Colon (tissue), 2 donors: ENCODE measurements around the gene LEMD1.
"Not testable (repeated sequence)": the region's sequence is repeated elsewhere in the genome, so short reads cannot be mapped to it uniquely, and the experiment has no call there.

Source experiments
- FAIRE-seq: peaks from 2 replicates; lab custom pipeline; 2012; peaks lifted over from hg19 to GRCh38; lab: Jason Lieb, UNC
- donor health status: control.
- donor health status: control.

The LEMD1 gene

DNA sequence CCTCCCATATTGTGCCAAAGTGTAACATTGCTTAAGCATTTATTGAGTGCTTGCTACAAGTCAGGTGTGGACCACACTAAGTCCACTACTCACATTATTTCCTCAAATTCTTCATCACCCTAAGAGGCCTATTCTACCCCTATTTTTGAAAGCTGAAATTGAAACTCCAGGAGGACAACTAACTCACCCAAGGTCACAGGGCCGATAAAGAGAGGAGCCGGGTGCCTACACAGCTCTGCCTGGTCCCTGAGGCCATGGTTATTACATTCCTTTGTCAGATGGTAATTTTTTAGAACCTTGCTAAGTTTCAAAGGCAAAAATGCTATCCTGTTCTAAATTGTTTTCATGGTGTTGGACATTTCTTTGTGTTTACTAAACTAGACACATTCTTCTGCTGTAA, 41.0 kb downstream of the LEMD1 start:
- FAIRE-seq: no peak

DNA sequence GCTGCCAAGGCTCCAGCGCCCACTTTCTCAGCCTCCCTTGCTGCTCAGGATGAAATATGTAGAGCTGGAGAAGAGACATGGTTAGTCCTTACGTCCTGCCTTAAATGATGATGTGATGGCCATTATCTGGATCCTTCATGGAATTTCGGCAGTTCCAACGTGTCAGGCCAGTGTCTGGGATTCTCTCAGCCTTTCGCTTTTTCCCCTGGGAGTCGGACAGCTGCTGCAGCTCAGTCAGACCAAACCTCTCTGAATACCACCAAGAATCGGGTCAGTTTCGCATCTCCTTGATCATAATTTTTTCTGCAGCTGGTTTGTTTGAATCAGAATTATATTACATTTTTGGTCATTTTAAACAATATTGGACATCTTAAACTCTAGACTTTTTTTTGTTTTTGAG, 42.8 kb downstream of the LEMD1 start:
- no peak for FAIRE-seq

DNA sequence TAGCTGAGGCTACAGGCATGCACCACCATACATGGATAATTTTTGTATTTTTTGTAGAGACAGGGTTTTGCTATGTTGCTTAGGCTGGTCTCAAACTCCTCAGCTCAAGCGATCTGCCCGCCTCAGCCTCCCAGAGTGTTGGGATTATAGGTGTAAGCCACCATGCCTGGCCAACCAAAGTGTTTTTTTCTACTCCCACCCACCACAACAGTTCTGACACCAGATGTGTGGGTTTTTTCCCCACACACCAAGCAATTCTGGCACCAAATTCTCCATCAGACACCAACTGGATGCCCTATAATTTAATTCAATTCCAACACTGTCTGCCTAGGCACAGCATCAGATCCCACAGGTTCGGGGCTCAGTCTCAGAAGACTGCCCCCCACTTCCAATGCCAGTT, 44.5 kb downstream of the LEMD1 start:
- FAIRE-seq: no peak

DNA sequence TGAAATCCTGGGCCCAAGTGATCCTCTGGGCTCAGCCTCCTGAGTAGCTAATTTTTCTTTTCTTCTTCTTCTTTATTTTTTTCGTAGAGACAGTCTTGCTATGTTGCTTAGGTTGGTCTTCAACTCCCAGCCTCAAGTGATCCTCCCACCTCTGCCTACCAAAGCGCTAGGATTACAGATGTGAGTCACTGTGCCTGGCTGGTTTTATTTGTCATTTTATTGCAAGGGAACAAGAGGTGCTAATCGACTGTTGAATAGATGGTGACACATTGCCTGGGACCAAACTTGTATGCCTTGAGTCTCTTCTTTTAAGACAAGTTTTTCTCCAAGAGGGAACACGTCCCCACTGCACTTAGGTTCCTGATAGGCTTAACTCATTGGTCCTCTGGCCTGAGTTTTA, 45.1 kb downstream of the LEMD1 start:
- FAIRE-seq: no peak

DNA sequence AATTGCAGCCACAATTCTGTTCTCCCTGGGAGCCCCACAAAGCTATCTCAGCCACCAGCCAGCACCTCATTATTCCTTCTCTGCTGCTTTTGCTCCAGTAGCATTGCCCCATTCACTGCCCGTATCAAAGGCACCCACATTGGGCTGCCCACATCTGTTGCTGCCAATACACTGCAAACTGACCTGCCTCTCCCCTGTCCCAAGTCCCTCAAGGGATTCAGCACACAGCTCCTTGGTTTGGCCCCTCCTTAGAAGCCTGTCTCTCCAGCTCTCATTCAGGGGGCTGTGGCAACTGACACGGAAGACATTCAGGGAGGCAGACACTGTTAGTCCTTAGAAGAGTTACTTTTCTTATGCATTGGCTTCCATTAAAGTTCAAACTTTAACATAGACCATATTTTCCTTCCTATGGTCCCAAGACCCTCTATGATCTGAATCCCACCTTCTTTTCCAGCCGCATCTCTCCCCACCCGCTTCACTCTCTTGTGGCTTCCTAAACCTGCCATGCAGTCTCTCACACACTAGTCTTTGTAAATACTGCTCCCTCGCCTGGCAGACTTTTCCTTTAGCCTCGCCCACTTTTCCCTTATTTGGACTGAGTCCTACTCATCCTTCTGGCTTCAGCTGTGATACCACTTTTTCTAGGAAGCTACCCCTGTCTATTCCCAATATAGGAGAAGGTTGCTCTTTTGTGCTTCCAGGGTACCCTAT, 45.9 kb downstream of the LEMD1 start:
- no peak for FAIRE-seq

DNA sequence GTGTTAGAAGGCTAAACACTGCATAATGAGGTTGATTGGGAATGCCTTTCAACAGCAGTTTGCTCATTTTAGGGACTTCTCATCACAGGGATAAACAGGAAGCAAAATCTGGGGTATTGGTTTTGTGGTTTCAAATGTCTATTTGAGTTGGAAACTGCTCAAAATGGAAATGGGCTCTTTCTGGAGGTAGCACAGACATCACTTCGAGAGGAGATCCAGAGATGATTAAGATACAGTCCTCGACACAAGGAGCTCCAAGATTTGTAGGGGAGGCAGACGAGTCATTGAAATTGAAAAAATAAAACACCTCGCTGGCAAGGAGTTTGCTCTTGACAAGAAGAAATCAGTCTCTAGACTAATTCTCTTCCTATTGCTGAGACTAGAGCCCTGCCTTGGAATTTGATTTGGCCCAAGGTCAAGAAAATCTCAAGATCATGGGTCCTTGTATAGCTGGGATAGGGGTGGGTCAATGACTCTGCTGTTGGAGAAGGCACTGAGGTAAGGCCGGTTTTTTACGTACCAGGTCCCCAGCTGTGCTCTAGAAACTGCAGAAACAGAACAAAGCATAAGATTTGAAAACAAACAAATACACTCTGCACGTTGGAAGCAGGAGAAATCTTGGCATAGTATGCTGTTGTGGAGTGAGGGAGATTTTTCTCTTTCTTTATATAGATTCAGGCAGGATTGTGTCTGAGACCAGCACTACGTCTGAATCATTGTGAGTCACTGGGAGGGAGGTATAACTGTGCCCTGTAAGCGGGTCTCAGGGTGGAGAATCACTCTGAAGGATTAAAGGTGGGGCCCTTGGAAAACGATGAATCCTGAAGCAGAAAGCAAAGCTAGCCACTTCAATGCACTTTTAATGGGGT, 47.4 kb downstream of the LEMD1 start:
- FAIRE-seq: no peak

DNA sequence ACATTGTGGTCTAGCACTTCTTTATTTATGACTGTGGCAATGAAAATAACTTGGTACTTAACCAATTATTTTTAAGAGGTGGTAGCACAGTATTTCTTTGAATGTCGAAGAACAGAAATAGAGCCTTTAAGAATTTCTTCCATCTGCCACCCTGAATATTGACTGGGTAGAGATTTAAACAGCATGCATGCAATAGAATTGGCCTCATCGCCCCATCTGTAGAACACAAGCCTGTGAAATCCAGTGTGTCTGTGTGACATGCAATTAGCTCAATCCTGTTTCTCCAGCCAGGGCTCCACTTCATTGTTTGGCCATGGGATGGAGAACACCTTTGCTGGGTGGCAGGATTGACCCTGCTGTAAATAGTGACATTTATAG, 48.1 kb downstream of the LEMD1 start:
- no peak for FAIRE-seq

DNA sequence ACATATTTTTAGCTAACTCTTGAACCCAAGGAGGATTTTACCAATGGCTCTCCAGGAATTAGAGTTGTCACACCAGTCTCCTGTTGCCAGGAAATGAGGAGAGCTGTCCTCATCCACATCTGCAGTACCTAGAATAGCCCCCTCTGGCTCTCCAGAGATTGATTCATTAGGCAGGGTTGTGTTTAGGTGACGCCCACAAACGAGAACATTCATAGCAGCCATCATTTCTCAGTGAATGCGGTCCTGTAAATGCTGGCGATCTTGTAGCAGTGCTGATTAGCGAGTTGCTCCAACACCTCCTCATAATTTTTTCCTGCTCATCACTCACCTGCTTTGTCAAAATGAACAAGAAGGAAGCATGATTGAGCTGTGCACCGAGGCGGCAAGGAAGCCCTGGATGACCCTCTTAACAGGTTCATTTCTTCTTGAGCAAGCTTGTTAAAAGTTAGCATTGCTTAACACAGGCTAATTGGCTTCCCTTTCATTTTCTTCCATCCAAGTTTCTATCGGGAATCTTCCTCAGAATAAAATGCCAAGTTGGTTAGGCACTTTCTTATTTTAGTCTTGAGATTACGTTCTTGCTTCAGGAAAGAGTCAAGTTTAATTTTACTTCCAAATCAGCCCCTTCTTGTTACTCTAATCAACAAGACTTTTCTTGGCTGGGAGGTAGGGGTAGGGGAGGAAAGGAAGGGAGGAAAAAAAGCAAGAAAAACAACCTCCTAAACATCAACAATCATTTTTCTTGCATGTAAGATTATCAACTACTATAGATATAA, 48.6 kb downstream of the LEMD1 start:
- no peak for FAIRE-seq

DNA sequence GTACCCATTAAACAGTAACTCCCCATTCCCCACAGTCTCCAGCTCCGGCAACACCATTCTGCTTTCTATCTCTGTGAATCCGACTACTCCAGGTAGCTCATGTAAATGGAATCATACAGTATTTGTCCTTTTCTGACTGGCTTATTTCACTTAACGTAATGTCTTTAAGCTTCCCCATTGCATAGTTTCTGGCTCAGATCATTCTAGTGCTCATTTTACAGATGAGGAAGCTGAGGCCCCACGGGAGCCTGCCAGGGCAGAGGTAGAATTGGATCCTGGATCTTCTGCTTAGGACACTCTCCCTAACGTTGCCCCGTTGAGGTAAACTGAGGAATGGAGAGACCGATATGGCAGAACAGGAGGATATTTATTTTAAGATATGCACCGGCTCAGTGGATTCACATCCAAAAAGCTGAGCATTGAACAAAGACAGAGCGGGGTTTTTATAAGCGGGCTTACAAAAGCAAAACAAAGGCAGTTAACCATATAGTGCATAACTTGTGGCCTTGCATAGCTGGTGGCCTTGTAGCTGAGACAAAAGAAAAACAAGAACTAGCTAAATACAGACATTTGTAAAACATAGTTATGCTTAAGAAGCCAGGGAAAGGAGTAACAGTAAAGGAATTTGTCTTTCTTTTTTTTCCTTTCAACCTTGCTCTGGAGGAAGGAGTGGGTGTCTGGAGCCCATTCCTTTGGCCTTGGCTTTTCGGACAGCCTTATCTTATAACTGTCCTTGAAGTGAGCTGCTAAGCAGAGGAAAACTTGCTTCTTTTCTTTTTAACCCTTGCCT, 49.8 kb downstream of the LEMD1 start:
- FAIRE-seq: no peak

DNA sequence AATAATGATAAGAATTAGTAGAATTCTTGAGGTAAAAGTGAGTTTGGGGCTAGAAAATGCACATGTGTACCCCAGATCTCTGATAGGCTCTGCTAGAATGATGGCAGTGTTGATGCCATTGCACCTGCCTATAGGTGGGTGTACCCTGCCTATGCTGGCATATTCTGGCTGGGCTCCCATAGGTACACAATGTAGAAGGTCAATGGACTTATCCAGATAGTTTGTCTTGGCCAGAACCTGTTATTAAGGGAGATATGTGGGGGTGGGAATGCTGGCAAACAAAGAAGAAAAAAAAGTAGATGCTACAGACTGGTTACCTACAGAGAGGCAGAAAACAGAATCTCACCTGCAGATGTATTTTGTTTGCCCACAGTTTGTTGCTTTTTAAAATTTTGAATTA, 51.1 kb downstream of the LEMD1 start:
- no peak for FAIRE-seq

DNA sequence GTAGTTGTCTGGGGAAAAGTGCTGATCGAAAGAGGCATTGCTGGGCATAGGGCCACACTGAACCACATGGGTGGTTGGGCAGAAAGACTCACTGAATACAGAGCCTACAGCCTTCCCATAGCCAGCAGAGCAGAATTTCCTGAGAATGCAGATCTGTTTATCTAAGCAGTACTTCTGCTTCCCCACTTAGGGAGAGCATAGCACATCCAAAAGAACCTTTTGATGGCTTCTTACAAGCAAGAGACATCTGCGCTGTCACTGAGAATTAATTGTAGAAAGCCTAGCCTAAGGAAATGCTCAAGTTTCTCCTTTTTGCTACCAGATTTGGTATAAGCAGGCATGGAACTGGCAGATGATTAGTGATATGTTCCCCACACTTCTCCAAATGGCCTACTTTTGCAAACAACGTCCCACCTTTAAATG, 52.1 kb downstream of the LEMD1 start:
- no peak for FAIRE-seq

DNA sequence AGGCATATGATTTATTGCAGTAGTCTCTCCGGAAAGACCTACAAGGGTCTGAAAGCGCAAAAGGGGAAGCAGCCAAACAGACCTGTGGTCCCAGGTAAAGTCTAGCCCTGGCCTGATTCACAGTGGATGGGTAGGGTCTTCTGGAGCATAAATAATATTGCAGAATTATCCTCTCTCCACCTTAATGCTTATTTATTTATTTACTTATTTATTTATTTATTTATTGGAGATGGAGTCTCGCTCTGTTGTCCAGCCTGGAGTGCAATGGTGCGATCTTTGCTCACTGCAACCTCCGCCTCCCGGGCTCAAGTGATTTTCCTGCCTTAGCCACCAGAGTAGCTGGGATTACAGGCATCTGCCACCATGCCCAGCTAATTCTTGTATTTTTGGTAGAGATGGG, 53.4 kb downstream of the LEMD1 start:
- no peak for FAIRE-seq

DNA sequence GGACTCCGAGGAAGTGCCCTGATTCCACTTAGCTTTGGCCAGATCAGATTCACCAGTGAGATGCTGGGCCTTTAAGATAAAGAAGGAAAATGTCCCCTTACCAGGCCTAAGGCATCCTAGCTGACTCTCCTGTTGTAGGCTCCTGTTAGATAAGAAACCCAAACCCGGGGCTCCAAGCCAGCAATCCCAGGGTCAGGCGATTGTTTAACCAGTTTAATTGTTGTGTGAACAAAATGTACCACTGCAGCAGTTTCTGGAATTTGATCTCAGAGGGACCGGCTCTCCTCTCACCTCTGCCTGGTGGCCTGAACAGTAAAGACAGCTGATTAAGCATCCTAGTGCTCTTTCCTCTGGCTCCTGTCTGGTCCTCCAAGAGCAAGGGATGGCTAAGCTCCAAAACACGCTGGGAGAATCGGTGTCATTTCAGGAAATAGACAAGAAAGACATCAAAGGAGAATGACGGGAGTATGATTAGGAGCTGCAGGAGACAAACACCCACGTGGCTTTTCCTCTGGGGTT, 55.9 kb downstream of the LEMD1 start:
- FAIRE-seq: no peak

DNA sequence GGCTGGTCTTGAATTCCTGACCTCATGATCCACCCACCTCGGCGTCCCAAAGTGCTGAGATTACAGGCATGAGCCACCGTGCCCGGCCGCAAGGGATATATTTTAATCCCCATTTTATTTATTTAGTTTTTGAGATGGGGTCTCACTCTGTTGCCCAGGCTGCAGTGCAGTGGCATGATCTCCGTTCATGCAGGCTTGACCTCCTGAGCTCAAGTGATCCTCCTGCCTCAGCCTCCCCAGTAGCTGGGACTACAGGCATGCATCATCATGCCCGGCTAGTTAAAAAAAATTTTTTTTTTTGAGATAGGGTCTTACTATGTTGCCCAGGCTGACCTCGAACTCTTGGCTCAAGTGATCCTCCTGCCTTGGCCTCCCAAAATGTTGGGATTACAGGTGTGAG, 56.8 kb downstream of the LEMD1 start:
- FAIRE-seq: not testable (repeated sequence)

DNA sequence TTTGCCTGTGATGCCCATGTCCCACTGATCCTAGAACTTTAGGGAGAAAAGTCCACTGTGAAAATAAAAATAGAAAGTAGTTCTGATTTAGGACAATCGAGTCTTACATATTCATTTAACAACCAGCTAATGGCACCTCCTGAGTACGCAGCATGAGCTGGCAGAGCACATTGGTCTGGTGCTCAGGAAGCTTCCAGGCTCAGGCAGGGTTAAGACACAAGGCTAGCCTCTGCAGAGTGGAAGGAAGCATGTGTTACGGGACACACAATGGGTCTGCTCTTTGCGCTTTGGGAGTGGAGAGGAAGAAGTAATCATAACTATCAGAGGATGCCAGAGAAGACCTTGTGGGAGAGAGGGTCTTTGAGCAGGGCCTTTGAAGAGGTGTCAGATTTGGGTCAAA, 61.0 kb downstream of the LEMD1 start:
- no peak for FAIRE-seq

DNA sequence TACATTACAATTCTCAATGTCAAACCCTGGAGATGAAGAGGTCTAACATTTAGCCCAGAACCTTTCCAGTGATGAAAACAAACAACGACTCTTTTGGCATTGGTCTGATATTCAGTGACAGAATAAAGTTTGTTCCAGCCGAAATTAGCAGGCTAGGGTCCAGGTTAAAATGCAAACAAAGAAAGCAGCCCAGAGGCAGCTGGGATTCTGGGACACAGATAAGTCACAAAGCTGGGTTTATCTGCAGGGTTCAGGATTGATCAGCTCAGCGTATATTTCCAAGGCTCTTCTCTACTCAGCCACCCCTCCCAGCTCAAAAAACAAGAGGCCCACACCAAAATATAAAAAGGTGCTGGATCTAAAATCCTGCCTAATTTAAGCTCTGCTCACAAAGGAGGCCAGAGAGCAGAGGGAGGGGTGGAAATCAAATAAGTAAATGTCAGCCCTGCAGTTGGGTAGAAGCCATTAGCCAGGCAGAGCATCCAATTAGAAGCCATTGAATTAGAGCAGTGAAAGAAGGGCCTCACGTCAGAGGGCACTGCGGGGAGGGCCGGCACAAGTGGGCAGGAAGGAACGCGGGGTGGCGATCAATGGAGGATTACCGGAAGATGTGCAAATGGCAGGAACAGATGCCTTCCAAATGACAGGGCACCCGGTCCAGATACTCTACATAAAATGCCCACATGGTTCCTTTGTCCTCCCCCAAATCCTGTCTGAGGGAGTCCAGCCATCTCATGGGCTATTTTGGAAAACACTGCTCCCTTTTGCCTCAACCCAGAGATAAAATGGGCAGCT, 61.9 kb downstream of the LEMD1 start:
- FAIRE-seq: no peak

DNA sequence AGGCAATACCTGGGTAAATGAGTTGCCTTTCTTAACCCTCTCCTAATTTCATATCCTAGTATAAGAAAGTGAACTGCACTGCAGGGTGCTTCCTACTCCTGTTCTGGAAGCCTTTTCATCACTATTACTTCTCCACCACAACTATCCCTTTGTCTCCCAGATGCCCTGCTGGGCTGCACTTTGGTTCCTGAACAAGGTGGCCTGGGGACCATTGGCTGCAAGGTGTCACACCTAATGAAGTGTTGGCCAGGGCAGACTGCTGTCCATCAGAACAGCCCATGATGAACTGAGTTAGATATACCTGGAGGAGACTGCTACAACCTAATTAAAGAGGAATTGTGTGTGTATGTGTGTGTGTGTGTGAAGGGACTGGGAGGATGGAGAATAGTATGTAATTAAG, 63.3 kb downstream of the LEMD1 start:
- no peak for FAIRE-seq

DNA sequence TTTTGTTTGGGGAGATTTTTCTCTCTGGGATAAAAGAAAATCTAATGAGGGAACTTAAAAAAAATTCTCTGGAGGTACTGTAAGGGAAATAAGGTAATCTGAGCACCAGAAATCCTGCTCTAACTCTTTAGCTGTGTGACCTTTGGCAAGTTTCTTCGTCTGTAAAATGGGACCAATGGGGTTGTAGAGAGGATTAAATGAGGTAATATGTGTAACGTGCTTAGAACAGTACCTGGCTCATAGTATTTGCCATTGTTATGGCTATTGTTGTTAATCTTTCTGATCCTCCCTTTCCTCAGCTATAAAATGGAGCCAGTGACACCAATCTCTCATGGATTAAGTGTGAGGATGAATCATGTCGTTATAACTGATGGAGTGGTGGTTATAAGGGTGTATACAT, 64.3 kb downstream of the LEMD1 start:
- FAIRE-seq: no peak

DNA sequence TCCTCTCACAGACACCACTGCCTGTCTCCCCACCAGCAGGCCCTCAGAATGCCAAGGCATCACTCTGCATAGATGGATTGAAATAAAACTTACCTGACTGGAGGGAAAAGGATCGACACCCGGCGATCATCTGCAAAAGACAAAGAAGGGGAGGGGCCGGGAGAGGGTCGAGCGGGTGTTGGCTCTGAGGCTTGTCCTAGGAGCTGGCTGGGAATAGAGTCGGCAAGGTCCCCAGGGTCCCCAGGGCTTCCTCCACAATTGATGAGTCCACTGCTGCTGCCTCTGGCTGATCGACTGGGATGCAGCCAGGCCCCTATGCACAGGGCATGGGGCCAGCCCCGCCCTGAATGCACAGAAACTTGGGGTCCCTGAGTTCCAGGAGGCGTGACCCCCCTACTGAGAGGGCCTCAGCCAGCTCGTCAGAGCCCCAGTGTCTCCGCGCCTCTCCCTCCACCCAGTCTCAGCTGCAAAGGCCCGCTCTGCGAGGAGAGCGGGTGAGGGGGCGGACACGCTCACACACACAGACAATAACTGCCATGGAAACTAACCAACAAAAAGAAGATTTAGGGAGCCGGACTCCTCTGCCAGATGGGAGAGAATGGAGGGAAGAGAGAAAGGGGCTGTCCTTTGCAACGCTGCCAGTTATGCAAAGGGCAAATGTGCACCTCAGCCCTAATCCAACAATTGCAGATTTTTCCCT, 65.3 kb downstream of the LEMD1 start, which contains the start of gene KLHDC8A:
Gene KLHDC8A, minus strand, starts transcription at position 483 of the 700 bp plus-strand sequence. CDS start 13,318 bp downstream, outside the sequence.
- no peak for FAIRE-seq

DNA sequence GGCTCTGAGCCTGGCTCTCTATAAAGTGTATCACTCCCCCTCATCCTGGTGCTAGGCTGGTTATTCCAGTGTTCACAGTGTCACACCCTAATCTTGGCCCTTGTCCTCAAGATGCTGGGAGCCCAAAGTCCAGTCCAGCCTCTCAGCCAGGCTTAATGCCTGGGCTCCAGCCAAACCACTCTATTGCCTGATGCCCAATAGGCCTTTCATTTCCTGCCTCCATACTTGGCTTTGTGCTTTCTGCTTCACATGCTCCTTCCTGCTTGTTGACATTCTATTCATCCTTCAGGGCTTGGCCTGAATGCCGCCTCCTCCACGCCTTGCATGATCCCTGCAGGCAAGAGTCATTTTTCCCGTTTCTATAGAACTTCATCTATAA, 66.8 kb downstream of the LEMD1 start:
- no peak for FAIRE-seq
